ENCODE measurements around the gene GPD1.

GPD1 gene
- long read RNA-seq, donor 1, transcript GPD1-201 (8 exons, 3,082 nt) = major isoform, 34 of 34 reads
- long read RNA-seq, donor 1, partial matches to known transcripts = 0 of 34 reads
- long read RNA-seq, donor 1, other reads (novel, unspliced or antisense) = 0 of 34 reads
- long read RNA-seq, donor 2, transcript GPD1-201 (8 exons, 3,082 nt) = major isoform, 25 of 68 reads
- long read RNA-seq, donor 2, partial matches to known transcripts = 43 of 68 reads
- long read RNA-seq, donor 2, other reads (novel, unspliced or antisense) = 0 of 68 reads
- long read RNA-seq, donor 3, transcript GPD1-201 (8 exons, 3,082 nt) = major isoform, 8 of 28 reads
- long read RNA-seq, donor 3, partial matches to known transcripts = 20 of 28 reads
- long read RNA-seq, donor 3, other reads (novel, unspliced or antisense) = 0 of 28 reads
- long read RNA-seq, donor 4, transcript GPD1-201 (8 exons, 3,082 nt) = major isoform, 16 of 16 reads
- long read RNA-seq, donor 4, partial matches to known transcripts = 0 of 16 reads
- long read RNA-seq, donor 4, other reads (novel, unspliced or antisense) = 0 of 16 reads
- long read RNA-seq, donor 5, transcript GPD1-201 (8 exons, 3,082 nt) = major isoform, 25 of 25 reads
- long read RNA-seq, donor 5, partial matches to known transcripts = 0 of 25 reads
- long read RNA-seq, donor 5, other reads (novel, unspliced or antisense) = 0 of 25 reads
- long read RNA-seq, donor 6, transcript GPD1-201 (8 exons, 3,082 nt) = major isoform, 26 of 83 reads
- long read RNA-seq, donor 6, partial matches to known transcripts = 57 of 83 reads
- long read RNA-seq, donor 6, other reads (novel, unspliced or antisense) = 0 of 83 reads
- long read RNA-seq, donor 7, transcript GPD1-201 (8 exons, 3,082 nt) = major isoform, 24 of 61 reads
- long read RNA-seq, donor 7, partial matches to known transcripts = 32 of 61 reads
- long read RNA-seq, donor 7, other reads (novel, unspliced or antisense) = 5 of 61 reads
- long read RNA-seq, donor 8, transcript GPD1-201 (8 exons, 3,082 nt) = major isoform, 31 of 36 reads
- long read RNA-seq, donor 8, partial matches to known transcripts = 5 of 36 reads
- long read RNA-seq, donor 8, other reads (novel, unspliced or antisense) = 0 of 36 reads

GRCh38 chr12:50103767-50104321 lies at the start of gene GPD1:
GPD1 (plus strand) TSS chr12:50104008; CDS start chr12:50104051, 43 bp downstream.
- DNase-seq = peak; percentile 67

- DNase-seq = peak; percentile 75
Observed at GRCh38 chr12:50055831-50056638, 47.8 kb upstream of the GPD1 start.

GRCh38 chr12:50056639-50056976 lies 47.2 kb upstream of the GPD1 start:
- DNase-seq = no peak

GRCh38 chr12:50057000-50057841 lies 46.6 kb upstream of the GPD1 start, which contains the start of gene ASIC1:
ASIC1 (plus strand) TSS chr12:50057596; CDS start chr12:50058767, 1,171 bp downstream.
- DNase-seq = peak; percentile 86

GRCh38 chr12:50057896-50058670 lies 45.7 kb upstream of the GPD1 start:
- no peak for DNase-seq

GRCh38 chr12:50058743-50059312 lies 45.0 kb upstream of the GPD1 start:
- no peak for DNase-seq

- DNase-seq = no peak
Observed at GRCh38 chr12:50059440-50060119, 44.2 kb upstream of the GPD1 start.

GRCh38 chr12:50060120-50060468 lies 43.7 kb upstream of the GPD1 start:
- DNase-seq = no peak

- DNase-seq = no peak
Observed at GRCh38 chr12:50061171-50061570, 42.6 kb upstream of the GPD1 start.

GRCh38 chr12:50061946-50062686 lies 41.7 kb upstream of the GPD1 start:
- DNase-seq = no peak

- no peak for DNase-seq
Observed at GRCh38 chr12:50062728-50063460, 40.9 kb upstream of the GPD1 start.

GRCh38 chr12:50065726-50066310 lies 38.0 kb upstream of the GPD1 start:
- no peak for DNase-seq

GRCh38 chr12:50066402-50066801 lies 37.4 kb upstream of the GPD1 start:
- DNase-seq = no peak

GRCh38 chr12:50069069-50069468 lies 34.7 kb upstream of the GPD1 start:
- DNase-seq = no peak

- DNase-seq = no peak
Observed at GRCh38 chr12:50069539-50069938, 34.3 kb upstream of the GPD1 start.

GRCh38 chr12:50070314-50071060 lies 33.3 kb upstream of the GPD1 start:
- peak; percentile 70 for DNase-seq
